ENCODE results near the gene FICD.
A peak's percentile ranks its signal among the peaks of the same experiment; 100 is the strongest.

The FICD gene

GRCh38 chr12:108517288-108518100 is 2.4 kb downstream of the FICD start:
- peaks cover 30% of the 10 kb centered on the region for H3K36me3 ChIP-seq (ENCODE audit: insufficient read depth, low read length)

GRCh38 chr12:108518101-108518715 is 3.1 kb downstream of the FICD start:
- H3K79me2 ChIP-seq (ENCODE audit: control insufficient read depth, insufficient read depth, low read length, unreplicated experiment) = no peaks in the 10 kb centered on the region
- H3K36me3 ChIP-seq (ENCODE audit: insufficient read depth, low read length) = peaks cover 36% of the 10 kb centered on the region
- no peak overlapping the region for H3K4me3 ChIP-seq (ENCODE audit: low read depth, low read length)
- 0 out of 2 replicates have a peak, but pooled peaks cover 5% of the 10 kb centered on the region for H3K27me3 ChIP-seq (ENCODE audit: insufficient read depth, low read length)
- peaks cover 6% of the 10 kb centered on the region for H3K4me1 ChIP-seq (ENCODE audit: control insufficient read depth, insufficient read depth, low read length, unreplicated experiment)
- no peak overlapping the region for H3K27ac ChIP-seq (ENCODE audit: low read depth, low read length)
- H2AFZ ChIP-seq (ENCODE audit: low read length, unreplicated experiment) = no peak overlapping the region

More at GRCh38 chr12:108517288-108518100, 2.4 kb downstream of the FICD start:
- no peak overlapping the region for H3K27ac ChIP-seq (ENCODE audit: low read depth, low read length)
- H3K79me2 ChIP-seq (ENCODE audit: control insufficient read depth, insufficient read depth, low read length, unreplicated experiment) = no peaks in the 10 kb centered on the region
- H3K27me3 ChIP-seq (ENCODE audit: insufficient read depth, low read length) = 0 out of 2 replicates have a peak, but pooled peaks cover 5% of the 10 kb centered on the region
- no peak overlapping the region for H2AFZ ChIP-seq (ENCODE audit: low read length, unreplicated experiment)
- peaks cover 6% of the 10 kb centered on the region for H3K4me1 ChIP-seq (ENCODE audit: control insufficient read depth, insufficient read depth, low read length, unreplicated experiment)
- no peak overlapping the region for H3K4me3 ChIP-seq (ENCODE audit: low read depth, low read length)

DNA sequence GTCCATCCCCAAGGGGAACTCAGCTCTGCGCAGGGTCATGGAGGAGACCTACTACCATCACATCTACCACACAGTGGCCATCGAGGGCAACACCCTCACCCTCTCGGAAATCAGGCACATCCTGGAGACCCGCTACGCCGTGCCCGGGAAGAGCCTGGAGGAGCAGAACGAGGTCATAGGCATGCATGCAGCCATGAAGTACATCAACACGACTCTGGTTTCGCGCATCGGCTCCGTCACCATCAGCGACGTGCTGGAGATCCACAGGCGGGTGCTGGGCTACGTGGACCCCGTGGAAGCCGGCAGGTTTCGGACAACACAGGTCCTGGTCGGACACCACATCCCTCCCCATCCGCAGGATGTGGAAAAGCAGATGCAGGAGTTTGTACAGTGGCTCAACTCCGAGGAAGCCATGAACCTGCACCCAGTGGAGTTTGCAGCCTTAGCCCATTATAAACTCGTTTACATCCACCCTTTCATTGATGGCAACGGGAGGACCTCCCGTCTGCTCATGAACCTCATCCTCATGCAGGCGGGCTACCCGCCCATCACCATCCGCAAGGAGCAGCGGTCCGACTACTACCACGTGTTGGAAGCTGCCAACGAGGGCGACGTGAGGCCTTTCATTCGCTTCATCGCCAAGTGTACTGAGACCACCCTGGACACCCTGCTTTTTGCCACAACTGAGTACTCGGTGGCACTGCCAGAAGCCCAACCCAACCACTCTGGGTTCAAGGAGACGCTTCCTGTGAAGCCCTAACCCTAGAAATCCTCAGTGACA is 3.8 kb downstream of the FICD start:
- H2AFZ ChIP-seq (ENCODE audit: low read length, unreplicated experiment) = no peak overlapping the region
- no peak overlapping the region for H3K27ac ChIP-seq (ENCODE audit: low read depth, low read length)
- no peak overlapping the region for H3K4me3 ChIP-seq (ENCODE audit: low read depth, low read length)
- H3K27me3 ChIP-seq (ENCODE audit: insufficient read depth, low read length) = 0 out of 2 replicates have a peak, but pooled peaks cover under 1% of the 10 kb centered on the region
- peaks cover 41% of the 10 kb centered on the region for H3K36me3 ChIP-seq (ENCODE audit: insufficient read depth, low read length)
- peaks cover 6% of the 10 kb centered on the region for H3K4me1 ChIP-seq (ENCODE audit: control insufficient read depth, insufficient read depth, low read length, unreplicated experiment)
- H3K79me2 ChIP-seq (ENCODE audit: control insufficient read depth, insufficient read depth, low read length, unreplicated experiment) = no peaks in the 10 kb centered on the region

- Histone ChIP-seq H3K4me1 (ENCODE audit: control insufficient read depth, insufficient read depth, low read length, unreplicated experiment) (peaks cover 6% of the 10 kb centered on the region), H3K27me3 (ENCODE audit: insufficient read depth, low read length) (no peaks in the 10 kb centered on the region), H2AFZ (ENCODE audit: low read length, unreplicated experiment) (no peak overlapping the region), H3K79me2 (ENCODE audit: control insufficient read depth, insufficient read depth, low read length, unreplicated experiment) (no peaks in the 10 kb centered on the region), H3K36me3 (ENCODE audit: insufficient read depth, low read length) (peaks cover 47% of the 10 kb centered on the region), H3K4me3 (ENCODE audit: low read depth, low read length) (no peak overlapping the region), H3K27ac (ENCODE audit: low read depth, low read length) (no peak overlapping the region)
These were observed 4.5 kb downstream of the FICD start for GRCh38 chr12:108519558-108519957.

DNA sequence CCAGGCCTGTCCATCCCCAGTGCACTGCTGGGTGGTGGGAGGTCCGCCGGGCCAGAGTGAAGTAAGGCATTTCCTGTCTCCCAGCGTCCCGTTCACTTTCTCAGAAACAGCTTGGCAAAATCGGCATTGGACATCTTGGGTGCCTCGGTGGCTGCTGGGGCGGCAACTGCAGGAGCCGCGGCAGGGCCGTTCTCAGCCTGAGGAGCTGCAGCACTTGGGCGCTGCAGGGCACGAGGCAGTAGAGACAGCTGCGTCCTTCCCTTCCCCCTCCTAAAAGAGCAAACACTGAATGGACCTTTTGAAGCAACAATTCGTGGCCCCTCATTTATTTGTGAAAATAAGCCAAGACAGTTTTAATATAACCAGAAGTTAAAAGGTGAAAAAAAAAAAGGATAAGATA is 8.3 kb downstream of the FICD start:
- no peaks in the 10 kb centered on the region for H3K79me2 ChIP-seq (ENCODE audit: control insufficient read depth, insufficient read depth, low read length, unreplicated experiment)

GRCh38 chr12:108525681-108526080 is 10.6 kb downstream of the FICD start:
- Histone ChIP-seq H3K36me3 (ENCODE audit: insufficient read depth, low read length) (peaks cover 52% of the 10 kb centered on the region), H3K4me3 (ENCODE audit: low read depth, low read length) (no peak overlapping the region), H3K27ac (ENCODE audit: low read depth, low read length) (peak overlapping the region; percentile 17; the same call in 1 of the 2 replicates), H2AFZ (ENCODE audit: low read length, unreplicated experiment) (no peak overlapping the region), H3K27me3 (ENCODE audit: insufficient read depth, low read length) (no peaks in the 10 kb centered on the region), H3K4me1 (ENCODE audit: control insufficient read depth, insufficient read depth, low read length, unreplicated experiment) (no peaks in the 10 kb centered on the region), H3K79me2 (ENCODE audit: control insufficient read depth, insufficient read depth, low read length, unreplicated experiment) (no peaks in the 10 kb centered on the region)

More for the DNA sequence above, 8.3 kb downstream of the FICD start:
- Histone ChIP-seq H3K36me3 (ENCODE audit: insufficient read depth, low read length) (peaks cover 64% of the 10 kb centered on the region), H3K27me3 (ENCODE audit: insufficient read depth, low read length) (no peaks in the 10 kb centered on the region), H3K27ac (ENCODE audit: low read depth, low read length) (no peak overlapping the region), H2AFZ (ENCODE audit: low read length, unreplicated experiment) (no peak overlapping the region), H3K4me1 (ENCODE audit: control insufficient read depth, insufficient read depth, low read length, unreplicated experiment) (no peaks in the 10 kb centered on the region), H3K4me3 (ENCODE audit: low read depth, low read length) (no peak overlapping the region)

- H3K4me3 ChIP-seq (ENCODE audit: low read depth, low read length) = no peak overlapping the region
- H3K79me2 ChIP-seq (ENCODE audit: control insufficient read depth, insufficient read depth, low read length, unreplicated experiment) = no peaks in the 10 kb centered on the region
- H3K36me3 ChIP-seq (ENCODE audit: insufficient read depth, low read length) = peaks cover 49% of the 10 kb centered on the region
- H3K27me3 ChIP-seq (ENCODE audit: insufficient read depth, low read length) = no peaks in the 10 kb centered on the region
- H3K4me1 ChIP-seq (ENCODE audit: control insufficient read depth, insufficient read depth, low read length, unreplicated experiment) = no peaks in the 10 kb centered on the region
- H2AFZ ChIP-seq (ENCODE audit: low read length, unreplicated experiment) = no peak overlapping the region
- H3K27ac ChIP-seq (ENCODE audit: low read depth, low read length) = no peak overlapping the region
These were observed 11.5 kb downstream of the FICD start for GRCh38 chr12:108526482-108527165.

GRCh38 chr12:108527166-108527496 is 12.1 kb downstream of the FICD start:
- no peak overlapping the region for H3K27ac ChIP-seq (ENCODE audit: low read depth, low read length)
- peaks cover 49% of the 10 kb centered on the region for H3K36me3 ChIP-seq (ENCODE audit: insufficient read depth, low read length)
- H3K79me2 ChIP-seq (ENCODE audit: control insufficient read depth, insufficient read depth, low read length, unreplicated experiment) = no peaks in the 10 kb centered on the region

GRCh38 chr12:108530161-108530560 is 15.1 kb downstream of the FICD start:
- Histone ChIP-seq H3K79me2 (ENCODE audit: control insufficient read depth, insufficient read depth, low read length, unreplicated experiment) (no peaks in the 10 kb centered on the region), H3K4me1 (ENCODE audit: control insufficient read depth, insufficient read depth, low read length, unreplicated experiment) (no peaks in the 10 kb centered on the region), H3K4me3 (ENCODE audit: low read depth, low read length) (no peak overlapping the region), H3K27me3 (ENCODE audit: insufficient read depth, low read length) (no peaks in the 10 kb centered on the region), H2AFZ (ENCODE audit: low read length, unreplicated experiment) (no peak overlapping the region), H3K36me3 (ENCODE audit: insufficient read depth, low read length) (peaks cover 40% of the 10 kb centered on the region), H3K27ac (ENCODE audit: low read depth, low read length) (no peak overlapping the region)

More at GRCh38 chr12:108527166-108527496, 12.1 kb downstream of the FICD start:
- Histone ChIP-seq H3K4me1 (ENCODE audit: control insufficient read depth, insufficient read depth, low read length, unreplicated experiment) (no peaks in the 10 kb centered on the region), H3K27me3 (ENCODE audit: insufficient read depth, low read length) (no peaks in the 10 kb centered on the region), H2AFZ (ENCODE audit: low read length, unreplicated experiment) (no peak overlapping the region), H3K4me3 (ENCODE audit: low read depth, low read length) (no peak overlapping the region)
